MM.1S (cell line): ENCODE measurements around the gene FAM193A.

Experiments used
- CTCF ChIP-seq: fragments of 300-600 bp; sonication (generic); IDR thresholded peaks from 2 replicates; pipeline ENCODE4 v1.5.1; 2016; ENCODE audit warnings: antibody characterized with exemption, low read length, mixed read lengths
- EZH2 ChIP-seq: fragments of 300-600 bp; sonication (generic); optimal IDR thresholded peaks from 2 replicates; pipeline ENCODE3; 2017; ENCODE audit warnings: low read depth, mild to moderate bottlenecking, antibody characterized with exemption, low read length, mixed read lengths
- EZH2phosphoT487 ChIP-seq: fragments of 300-600 bp; sonication (generic); IDR thresholded peaks from 2 replicates; pipeline ENCODE4 v1.6.1; 2018; ENCODE audit warnings: antibody characterized with exemption, low read length

GRCh38 chr4:2507855-2508254 is 28.6 kb upstream of the FAM193A start:
- TF ChIP-seq CTCF, result no peak
- TF ChIP-seq EZH2, result no peak
- no peak for TF ChIP-seq EZH2phosphoT487
